Epithelial cell of esophagus (primary cell): ENCODE results near the gene DPP6.

ENCODE experiments used
- DNase-seq: peaks from one replicate; pipeline ENCODE4 v3.0.0; 2010; ENCODE audit warnings: low read depth
- H3K4me3 ChIP-seq: 2 replicates; pipeline ENCODE4 v1.5.1; 2011; ENCODE audit warnings: mild to moderate bottlenecking, low read length, control low read depth
- TF ChIP-seq, protein P1 (sequence below): IDR thresholded peaks from 2 replicates; pipeline ENCODE4 v1.5.1; 2011; ENCODE audit warnings: low read depth, mild to moderate bottlenecking, low read length, control low read depth, inconsistent platforms; ENCODE audit not compliant: insufficient read depth; ENCODE audit errors: missing control alignments

The DPP6 gene

GRCh38 chr7:154804449-154804848, 752.3 kb downstream of the DPP6 start:
- TF ChIP-seq, protein P1, sequence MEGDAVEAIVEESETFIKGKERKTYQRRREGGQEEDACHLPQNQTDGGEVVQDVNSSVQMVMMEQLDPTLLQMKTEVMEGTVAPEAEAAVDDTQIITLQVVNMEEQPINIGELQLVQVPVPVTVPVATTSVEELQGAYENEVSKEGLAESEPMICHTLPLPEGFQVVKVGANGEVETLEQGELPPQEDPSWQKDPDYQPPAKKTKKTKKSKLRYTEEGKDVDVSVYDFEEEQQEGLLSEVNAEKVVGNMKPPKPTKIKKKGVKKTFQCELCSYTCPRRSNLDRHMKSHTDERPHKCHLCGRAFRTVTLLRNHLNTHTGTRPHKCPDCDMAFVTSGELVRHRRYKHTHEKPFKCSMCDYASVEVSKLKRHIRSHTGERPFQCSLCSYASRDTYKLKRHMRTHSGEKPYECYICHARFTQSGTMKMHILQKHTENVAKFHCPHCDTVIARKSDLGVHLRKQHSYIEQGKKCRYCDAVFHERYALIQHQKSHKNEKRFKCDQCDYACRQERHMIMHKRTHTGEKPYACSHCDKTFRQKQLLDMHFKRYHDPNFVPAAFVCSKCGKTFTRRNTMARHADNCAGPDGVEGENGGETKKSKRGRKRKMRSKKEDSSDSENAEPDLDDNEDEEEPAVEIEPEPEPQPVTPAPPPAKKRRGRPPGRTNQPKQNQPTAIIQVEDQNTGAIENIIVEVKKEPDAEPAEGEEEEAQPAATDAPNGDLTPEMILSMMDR: no peak
- H3K4me3 ChIP-seq: no peak overlapping the region
- peak; percentile 2 for DNase-seq

- no peak overlapping the region for H3K4me3 ChIP-seq
- TF ChIP-seq, protein P1: no peak
- DNase-seq: no peak
Measured at GRCh38 chr7:154812027-154812426, 759.8 kb downstream of the DPP6 start.

DNA sequence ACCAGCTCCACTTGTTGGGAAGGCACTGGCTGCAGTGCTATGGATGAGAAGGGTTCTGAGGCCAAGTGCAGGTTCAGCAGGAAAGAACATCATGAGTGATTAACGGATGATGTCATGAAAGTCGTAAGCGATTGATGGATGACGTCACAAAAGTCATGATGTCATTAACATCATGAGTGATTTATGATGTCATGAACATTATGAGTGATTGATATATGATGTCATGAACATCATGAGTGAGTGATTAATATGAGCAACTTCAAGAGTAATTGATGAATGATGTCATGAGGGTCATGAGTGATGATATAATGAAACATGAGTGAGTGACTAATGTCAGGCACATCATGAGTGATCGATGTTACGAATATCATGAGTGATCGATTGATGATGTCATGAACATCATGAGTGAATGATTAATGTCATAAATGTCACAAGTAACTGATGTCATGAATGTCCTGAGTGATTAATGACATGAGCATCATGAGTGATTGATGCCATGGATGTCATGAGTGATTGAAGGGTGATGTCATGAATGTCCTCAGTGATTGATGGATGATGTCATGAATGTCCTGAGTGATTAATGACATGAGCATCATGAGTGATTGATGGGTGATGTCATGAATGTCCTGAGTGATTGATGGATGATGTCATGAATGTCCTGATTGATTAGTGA, 765.2 kb downstream of the DPP6 start:
- H3K4me3 ChIP-seq: no peak overlapping the region
- TF ChIP-seq, protein P1: no peak
- DNase-seq: no peak

DNA sequence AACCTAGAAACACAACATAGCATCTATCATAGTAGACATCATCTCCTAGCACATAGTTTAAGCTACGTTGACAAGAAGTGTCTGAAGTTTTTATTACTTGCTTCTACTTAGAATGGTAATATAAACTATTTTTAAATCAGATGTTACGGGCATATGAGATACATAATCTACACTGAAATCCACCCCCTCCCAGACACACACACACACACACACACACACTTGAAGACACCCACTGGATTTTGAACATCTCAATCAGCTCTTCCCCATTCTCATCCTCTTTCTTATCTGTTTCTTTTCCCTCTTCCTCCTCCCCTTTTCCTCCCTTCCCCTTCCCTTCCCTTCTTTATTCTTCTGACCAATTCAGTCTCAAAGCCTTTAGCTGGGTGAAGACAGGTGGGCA, 774.8 kb downstream of the DPP6 start:
- H3K4me3 ChIP-seq: no peak overlapping the region
- TF ChIP-seq, protein P1: no peak
- DNase-seq: no peak

DNA sequence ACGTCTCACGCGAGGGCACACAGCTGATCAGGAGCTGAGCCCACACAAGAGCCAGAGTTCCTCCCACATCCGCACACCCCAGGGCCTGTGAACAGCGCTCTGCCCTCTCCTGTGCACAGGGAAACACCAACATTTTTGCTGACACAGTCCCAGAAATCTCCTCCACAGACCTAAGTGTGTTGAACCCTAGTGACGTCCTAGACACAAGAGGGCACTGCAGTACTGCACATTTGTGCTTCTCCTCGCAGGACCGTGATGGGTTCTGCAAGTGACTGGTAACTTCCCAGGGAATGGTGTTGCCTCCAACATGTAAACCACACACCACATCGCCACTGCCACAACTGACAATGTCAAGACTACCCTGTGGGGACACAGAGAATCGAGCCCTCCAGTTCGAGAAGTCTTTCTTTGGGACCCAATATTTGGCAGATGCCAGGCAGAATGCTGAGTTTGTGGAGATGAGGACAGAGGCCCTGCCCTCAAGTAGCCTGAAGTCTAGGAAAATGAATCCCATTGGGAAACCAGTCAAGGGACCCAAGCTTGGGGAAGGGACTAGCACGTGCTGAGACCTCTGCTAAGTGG, 780.5 kb downstream of the DPP6 start:
- no peak overlapping the region for H3K4me3 ChIP-seq
- TF ChIP-seq, protein P1: no peak
- no peak for DNase-seq

DNA sequence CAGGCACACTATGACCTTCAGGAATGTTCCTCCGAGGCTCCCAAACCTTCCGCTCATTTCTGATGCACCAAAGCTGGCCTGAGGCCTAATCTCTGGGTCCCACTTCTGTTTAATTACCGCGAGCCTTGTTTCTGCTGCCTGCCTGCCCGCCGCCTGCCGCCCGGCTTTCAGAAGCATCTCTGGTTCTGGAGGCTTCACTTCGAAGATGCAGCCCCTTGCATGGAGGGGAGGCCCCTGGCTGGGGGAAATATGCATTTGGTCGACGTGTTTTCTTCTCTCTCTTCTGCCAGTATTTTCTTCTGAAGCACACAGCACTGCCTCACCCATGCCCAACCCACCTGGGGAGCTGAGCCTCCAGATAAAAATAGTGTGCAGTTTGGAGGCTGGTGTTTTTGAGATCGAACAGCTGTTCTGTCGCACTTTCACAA, 783.8 kb downstream of the DPP6 start:
- DNase-seq: no peak
- TF ChIP-seq, protein P1: no peak
- no peak overlapping the region for H3K4me3 ChIP-seq

DNA sequence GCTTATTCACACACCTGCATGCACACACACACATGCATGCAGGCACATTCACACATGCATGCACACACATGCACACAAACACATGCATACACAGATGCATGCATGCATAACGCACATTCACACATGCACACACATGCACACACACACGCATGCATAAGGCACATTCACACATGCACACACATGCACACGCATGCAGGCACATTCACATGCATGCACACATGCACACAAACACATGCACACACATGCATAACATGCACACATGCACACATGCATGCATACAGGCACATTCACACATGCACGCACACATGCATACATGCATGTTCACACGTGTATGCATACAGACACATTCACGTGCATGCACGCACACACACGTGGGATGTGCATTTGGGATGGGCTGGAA, 784.9 kb downstream of the DPP6 start:
- TF ChIP-seq, protein P1: no peak
- no peak for DNase-seq
- no peak overlapping the region for H3K4me3 ChIP-seq
